Caco-2 (cell line): Measurements from ENCODE around the gene FCGBP. TPM values are rescaled to one million over a fixed set of nuclear protein-coding genes. Genes with fewer than 3 reads are reported as not detected.

Experiments used
- BruUV-seq: library from RNA; stranded (reverse); fragments of 400-500 nt; replicated peaks from 2 replicates; lab custom pipeline; 2021; lab: Mats Ljungman, UMichigan
- CTCF ChIA-PET: fragments of 300-600 bp; sonication (Branson Sonifier 250); formaldehyde crosslinking; loops from one replicate; lab custom pipeline; 2022; ENCODE audit warnings: antibody characterized with exemption; lab: Charles Lee
- POLR2A ChIA-PET: fragments of 300-600 bp; sonication (Branson Sonifier 250); formaldehyde crosslinking; loops from one replicate; lab custom pipeline; 2022; ENCODE audit warnings: antibody characterized with exemption; lab: Charles Lee
- DNase-seq, 2 experiments: peaks; one replicate each; pipeline versions ENCODE4 v3.0.0 to v3.0.0-alpha.2; 2020 to 2022
- H3K27me3 ChIP-seq: replicated peaks from 2 replicates; pipeline ENCODE4 v1.6.0; 2011; ENCODE audit warnings: low read length; ENCODE audit not compliant: control insufficient read depth, insufficient read depth
- H3K36me3 ChIP-seq: 2 replicates; pipeline ENCODE4 v1.5.1; 2011; ENCODE audit warnings: low read length; ENCODE audit not compliant: control insufficient read depth, insufficient read depth
- H3K4me1 ChIP-seq: fragments of 250-450 bp; sonication (Bioruptor Pico); 2 replicates; pipeline ENCODE4 v1.5.1; 2020; ENCODE audit warnings: mild to moderate bottlenecking
- H3K4me3 ChIP-seq: 2 replicates; pipeline ENCODE4 v1.5.1; 2011; ENCODE audit warnings: low read depth, mild to moderate bottlenecking, control low read depth, low read length
- H3K9me3 ChIP-seq: fragments of 250-450 bp; sonication (Bioruptor Pico); 2 replicates; pipeline ENCODE4 v1.5.1; 2020; ENCODE audit warnings: mild to moderate bottlenecking, moderate library complexity
- H3K27ac Mint-ChIP-seq: one replicate; pipeline ENCODE4 v1.8.0; 2022; ENCODE audit warnings: mixed read lengths; ENCODE audit not compliant: unreplicated experiment
- H3K27me3 Mint-ChIP-seq: one replicate; pipeline ENCODE4 v1.8.0; 2022; ENCODE audit warnings: mixed read lengths; ENCODE audit not compliant: insufficient read depth, unreplicated experiment
- H3K36me3 Mint-ChIP-seq: one replicate; pipeline ENCODE4 v1.8.0; 2022; ENCODE audit warnings: mild to moderate bottlenecking, mixed read lengths; ENCODE audit not compliant: insufficient read depth, unreplicated experiment
- H3K4me1 Mint-ChIP-seq: one replicate; pipeline ENCODE4 v1.8.0; 2022; ENCODE audit warnings: low read depth, mixed read lengths; ENCODE audit not compliant: unreplicated experiment
- H3K4me3 Mint-ChIP-seq: one replicate; pipeline ENCODE4 v1.8.0; 2022; ENCODE audit warnings: mild to moderate bottlenecking, moderate library complexity, mixed read lengths; ENCODE audit not compliant: unreplicated experiment
- H3K9me3 Mint-ChIP-seq: one replicate; pipeline ENCODE4 v1.8.0; 2022; ENCODE audit warnings: mixed read lengths; ENCODE audit not compliant: unreplicated experiment
- CTCF ChIP-seq, 2 experiments: fragments of 200-600 bp in 1 of 2; IDR thresholded peaks; 1 replicate in 1 of 2; 2 replicates in 1 of 2; pipeline versions ENCODE4 v1.5.1 to v1.8.0; 2011 to 2022; ENCODE audit warnings: antibody characterized with exemption in 1 of 2, control low read depth in 1 of 2, inconsistent platforms in 1 of 2, low read depth in 1 of 2, low read length in 1 of 2, mild to moderate bottlenecking in 1 of 2, moderate library complexity in 1 of 2; ENCODE audit not compliant: insufficient read depth in 1 of 2, severe bottlenecking in 1 of 2, unreplicated experiment in 1 of 2
- intact Hi-C: fragments of 100-400 bp; cut with micrococcal nuclease; formaldehyde crosslinking; loops from one replicate; pipeline ENCODE4 v1.10.0; 2022; ENCODE audit not compliant: unreplicated experiment
- total RNA-seq: library from RNA; stranded (reverse); gene quantifications from 2 replicates; pipeline ENCODE4 v1.2.3, GENCODE V29; 2022

The FCGBP gene
- total RNA-seq, 1 experiment from 2014 or later = 0.16 TPM

GRCh38 chr19:39915848-39916215, 18.6 kb downstream of the FCGBP start:
- Histone ChIP-seq H3K4me3 (no peak overlapping the region), H3K36me3 (no peaks in the 10 kb centered on the region), H3K27me3 (no peaks in the 10 kb centered on the region), H3K4me1 (no peaks in the 10 kb centered on the region), H3K9me3 (no peaks in the 10 kb centered on the region)
- CTCF ChIA-PET = interaction anchor here (0.6 to 1.0 kb wide), 2 partner anchors 55 to 475 kb away, joined by 3 read pairs; no protein-coding TSS in a partner anchor
- TF ChIP-seq CTCF (IDR thresholded peaks at IDR 0.05; ENCODE audit: insufficient read depth in 1 of 2, low read depth in 1 of 2, low read length in 1 of 2, severe bottlenecking in 1 of 2, unreplicated experiment in 1 of 2) = no peak
- no peaks in the 10 kb centered on the region for H3K27me3 Mint-ChIP-seq
- H3K4me3 Mint-ChIP-seq = no peak overlapping the region
- no peaks in the 10 kb centered on the region for H3K9me3 Mint-ChIP-seq
- no peaks in the 10 kb centered on the region for H3K4me1 Mint-ChIP-seq
- DNase-seq = no peak
- intact Hi-C loops = no loop called here
- H3K36me3 Mint-ChIP-seq = no peaks in the 10 kb centered on the region
- H3K27ac Mint-ChIP-seq = no peak overlapping the region
- no TSS peak for BruUV-seq
- POLR2A ChIA-PET = no interaction called here

- H3K4me1 ChIP-seq = no peaks in the 10 kb centered on the region
- no peaks in the 10 kb centered on the region for H3K9me3 ChIP-seq
- ChIA-PET CTCF (interaction anchor here (0.6 to 1.0 kb wide), 3 partner anchors 55 to 475 kb away, joined by 3 to 4 read pairs (median 3); no protein-coding TSS in a partner anchor), POLR2A (no interaction called here)
- Mint-ChIP-seq H3K4me3 (no peak overlapping the region), H3K9me3 (no peaks in the 10 kb centered on the region), H3K4me1 (no peaks in the 10 kb centered on the region), H3K27ac (no peak overlapping the region), H3K36me3 (no peaks in the 10 kb centered on the region), H3K27me3 (no peaks in the 10 kb centered on the region)
- no peak overlapping the region for H3K4me3 ChIP-seq
- no peaks in the 10 kb centered on the region for H3K36me3 ChIP-seq
- DNase-seq = no peak
- intact Hi-C loops = no loop called here
- BruUV-seq = no TSS peak
- no peaks in the 10 kb centered on the region for H3K27me3 ChIP-seq
- TF ChIP-seq CTCF (IDR thresholded peaks at IDR 0.05; ENCODE audit: insufficient read depth in 1 of 2, low read depth in 1 of 2, low read length in 1 of 2, severe bottlenecking in 1 of 2, unreplicated experiment in 1 of 2) = no peak
Measured at GRCh38 chr19:39915101-39915847, 19.2 kb downstream of the FCGBP start.

- no peaks in the 10 kb centered on the region for H3K27me3 ChIP-seq
- no peak overlapping the region for H3K4me3 ChIP-seq
- ChIA-PET CTCF (interaction anchor here (1.5 kb wide), 1 partner anchor 57 kb away, joined by 3 read pairs; the partner anchor contains the start of gene PSMC4), POLR2A (interaction anchor here (0.6 kb wide), 1 partner anchor 68 kb away, joined by 9 read pairs; no protein-coding TSS in a partner anchor)
- H3K9me3 ChIP-seq = no peaks in the 10 kb centered on the region
- intact Hi-C loops = no loop called here
- no peak overlapping the region for H3K4me3 Mint-ChIP-seq
- H3K4me1 Mint-ChIP-seq = no peaks in the 10 kb centered on the region
- no peaks in the 10 kb centered on the region for H3K4me1 ChIP-seq
- H3K36me3 Mint-ChIP-seq = no peaks in the 10 kb centered on the region
- H3K27me3 Mint-ChIP-seq = no peaks in the 10 kb centered on the region
- H3K36me3 ChIP-seq = no peaks in the 10 kb centered on the region
- no peak overlapping the region for H3K27ac Mint-ChIP-seq
- no peaks in the 10 kb centered on the region for H3K9me3 Mint-ChIP-seq
- DNase-seq = no peak
- no TSS peak for BruUV-seq
- TF ChIP-seq CTCF (IDR thresholded peaks at IDR 0.05; ENCODE audit: insufficient read depth in 1 of 2, low read depth in 1 of 2, low read length in 1 of 2, severe bottlenecking in 1 of 2, unreplicated experiment in 1 of 2) = no peak
Measured at GRCh38 chr19:39913682-39914333, 20.6 kb downstream of the FCGBP start.
